ENCODE results near the gene CFAP107.
"Not testable (repeated sequence)": the region's sequence is repeated elsewhere in the genome, so short reads cannot be mapped to it uniquely, and the experiment has no call there.

Gene CFAP107

GRCh38 chr1:12745992-12746323, at the start of gene CFAP107:
Gene CFAP107 (plus strand): TSS chr1:12746200. CDS start chr1:12746431, 231 bp downstream.
- DNase-seq = no peak

DNA sequence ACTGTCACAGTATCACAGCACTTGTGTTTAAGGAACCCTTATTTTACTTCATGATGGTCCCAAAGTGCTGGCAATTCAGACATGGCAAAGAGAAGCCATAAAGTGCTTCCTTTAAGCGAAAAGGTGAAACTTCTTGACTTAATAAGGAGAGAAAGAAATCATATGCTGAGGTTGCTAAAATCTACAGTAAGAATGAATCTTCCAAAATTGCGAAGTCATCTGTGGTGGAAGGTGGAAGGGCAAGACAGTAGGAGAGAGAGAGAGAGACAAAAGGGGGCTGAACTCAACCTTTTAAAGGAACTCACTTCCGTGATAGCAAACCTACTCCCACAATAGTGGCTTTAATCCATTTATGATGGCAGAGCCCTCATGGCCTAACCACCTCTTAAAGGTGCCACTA, 49.3 kb upstream of the CFAP107 start:
- no peak for DNase-seq

- no peak for DNase-seq
These were observed 48.6 kb upstream of the CFAP107 start for GRCh38 chr1:12697397-12697796.

DNA sequence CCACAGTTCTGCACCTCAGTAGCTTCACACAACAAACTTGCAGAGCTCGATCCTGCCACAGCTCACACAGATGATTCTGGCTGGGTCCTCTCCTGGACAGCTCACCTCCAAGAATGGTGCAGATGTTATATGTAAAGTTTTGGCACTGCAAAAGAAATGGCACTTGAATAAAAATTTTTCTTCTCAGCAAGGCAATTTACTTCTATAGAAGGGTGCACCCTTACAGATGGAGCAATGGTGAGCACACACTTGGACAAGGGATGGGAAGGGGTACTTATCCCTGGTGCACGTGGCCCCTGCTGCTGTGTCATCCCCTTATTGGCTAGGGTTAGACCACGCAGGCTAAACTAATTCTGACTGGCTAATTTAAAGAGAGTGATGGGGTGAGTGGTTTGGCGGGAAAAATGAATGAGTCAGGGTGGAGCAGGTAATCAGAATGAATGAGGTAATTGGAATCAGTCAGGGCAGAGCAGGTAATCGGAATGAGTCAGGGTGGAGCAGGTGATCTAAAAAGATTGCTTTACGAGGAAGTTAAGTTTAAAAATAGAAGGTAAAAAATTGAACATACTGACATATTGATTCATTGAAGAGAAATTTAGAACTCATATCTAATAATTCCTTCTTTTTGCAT, 42.1 kb upstream of the CFAP107 start:
- DNase-seq = no peak

GRCh38 chr1:12706061-12706460, 39.9 kb upstream of the CFAP107 start:
- DNase-seq = no peak

DNA sequence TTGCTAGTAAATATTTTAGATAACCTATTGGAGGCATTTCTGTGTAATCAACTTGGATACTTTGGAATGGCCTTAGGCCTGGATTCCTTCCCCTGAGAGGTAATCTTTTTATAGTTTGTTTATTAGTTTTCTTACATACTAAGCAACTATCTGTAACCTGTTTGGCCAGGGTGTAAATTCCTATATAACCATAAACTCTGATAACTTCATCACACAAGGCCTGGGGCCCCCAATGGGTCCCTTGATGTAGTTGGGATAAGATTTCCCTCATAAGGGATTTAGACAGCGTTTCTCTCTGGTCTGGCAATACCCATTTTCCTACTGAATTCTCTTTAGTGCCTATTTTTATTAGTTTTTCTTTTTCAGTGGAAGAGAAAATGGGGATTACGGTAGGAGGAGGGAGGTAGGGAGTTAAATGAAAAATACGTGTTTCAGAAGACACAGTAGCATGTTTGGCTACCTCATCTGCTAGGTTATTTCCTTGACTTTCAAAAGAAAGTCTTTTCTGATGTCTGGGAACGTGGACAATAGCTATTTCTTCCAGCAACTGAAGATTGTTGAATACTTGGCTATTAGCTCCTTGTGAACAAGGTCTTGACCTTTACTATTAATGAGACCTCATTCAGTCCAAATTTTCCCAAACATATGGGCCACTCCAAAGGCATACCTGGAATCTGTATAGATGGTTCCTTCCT, 37.5 kb upstream of the CFAP107 start:
- no peak for DNase-seq

- DNase-seq = no peak
These were observed 36.9 kb upstream of the CFAP107 start for GRCh38 chr1:12709091-12709491.

DNA sequence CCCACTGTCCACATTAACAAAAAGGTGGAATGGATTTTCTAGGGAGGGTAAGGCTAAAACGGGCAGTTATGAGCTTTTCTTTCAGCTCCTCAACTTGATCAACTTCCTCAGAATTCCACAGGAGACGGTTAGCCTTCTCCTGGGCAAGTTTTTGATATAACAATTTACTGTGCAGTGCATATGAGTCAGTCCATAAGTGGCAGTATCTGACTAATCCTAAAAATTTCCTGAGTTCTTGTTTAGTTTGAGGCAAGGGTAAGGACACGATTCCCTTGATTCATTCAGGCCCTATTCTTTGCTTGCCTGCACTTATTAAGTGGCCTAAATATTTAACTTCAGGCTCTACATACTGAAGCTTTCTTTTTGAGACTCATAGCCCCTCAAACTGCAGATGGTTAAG, 36.3 kb upstream of the CFAP107 start:
- no peak for DNase-seq

DNA sequence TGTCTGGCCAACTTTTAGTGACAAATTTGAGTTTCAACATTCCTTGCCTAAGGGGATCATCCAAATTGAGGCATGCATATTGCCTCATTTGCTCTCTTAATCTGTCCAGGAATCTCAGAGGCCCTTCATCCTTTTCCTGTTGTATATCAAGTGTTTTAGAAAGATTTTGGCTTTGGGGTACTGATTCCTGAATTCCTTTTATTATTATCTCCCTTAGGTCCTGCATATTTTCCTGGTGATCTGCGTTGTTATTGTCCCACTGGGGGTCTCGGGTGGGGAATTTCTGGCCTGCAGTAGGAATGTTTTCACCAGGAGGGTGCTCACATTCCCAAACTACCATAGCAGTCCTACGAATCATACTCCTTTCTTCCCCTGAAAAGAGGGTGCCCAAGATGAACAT, 34.5 kb upstream of the CFAP107 start:
- no peak for DNase-seq

- no peak for DNase-seq
These were observed 33.9 kb upstream of the CFAP107 start for GRCh38 chr1:12712076-12712475.

GRCh38 chr1:12712929-12713328, 33.1 kb upstream of the CFAP107 start:
- no peak for DNase-seq

DNA sequence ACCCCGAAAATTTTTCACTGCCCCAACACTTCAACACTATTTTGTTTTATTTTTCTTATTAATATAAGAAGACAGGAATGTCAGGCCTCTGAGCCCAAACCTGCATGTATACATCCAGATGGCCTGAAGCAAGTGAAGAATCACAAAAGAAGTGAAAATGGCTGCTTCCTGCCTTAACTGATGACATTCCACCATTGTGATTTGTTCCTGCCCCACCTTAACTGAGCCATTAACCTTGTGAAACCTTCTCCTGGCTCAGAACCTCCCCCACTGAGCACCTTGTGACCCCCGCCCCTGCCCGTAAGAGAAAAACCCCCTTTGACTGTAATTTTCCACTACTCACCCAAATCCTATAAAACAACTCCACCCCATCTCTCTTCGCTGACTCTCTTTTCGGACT, 32.3 kb upstream of the CFAP107 start:
- not testable (repeated sequence) for DNase-seq

DNA sequence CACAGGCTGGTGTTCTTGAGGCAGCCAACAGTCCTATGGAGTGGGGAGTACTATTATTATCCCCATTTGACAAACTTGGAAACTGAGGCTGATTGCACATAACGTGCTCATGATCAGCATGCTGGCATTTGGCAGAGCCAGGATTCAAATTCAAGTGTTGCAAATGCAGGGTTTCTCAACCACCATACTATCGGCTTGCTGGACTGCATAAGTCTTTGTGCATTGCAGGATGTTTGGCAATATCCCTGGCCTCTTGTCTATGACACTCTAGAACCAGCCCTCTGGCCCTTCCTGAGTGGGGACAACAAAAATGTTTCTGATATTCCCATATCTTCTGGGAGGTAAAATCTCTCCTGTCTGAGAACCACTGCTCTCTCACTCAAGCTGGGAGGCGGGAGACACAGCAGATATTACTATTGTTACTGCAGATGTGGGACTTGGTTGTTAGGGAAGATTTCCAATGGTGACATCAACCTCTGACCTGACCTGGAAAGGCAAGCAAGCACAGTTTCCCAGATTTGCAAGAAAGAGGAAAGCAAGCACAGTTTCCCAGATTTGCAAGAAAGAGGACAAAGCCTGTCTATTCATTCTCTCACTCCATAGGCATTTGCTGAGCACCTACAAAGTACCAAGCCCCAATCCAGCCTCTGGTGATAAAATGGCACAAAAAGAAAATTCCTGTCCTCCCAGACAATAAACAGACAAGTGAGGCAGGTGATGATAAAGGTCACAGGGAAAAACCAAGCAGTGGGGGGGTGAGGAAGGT, 31.1 kb upstream of the CFAP107 start:
- no peak for DNase-seq

GRCh38 chr1:12715896-12716437, 30.0 kb upstream of the CFAP107 start, which contains the start of gene AADACL3:
Gene AADACL3 (plus strand): TSS chr1:12716110. CDS start chr1:12716177, 67 bp downstream.
- no peak for DNase-seq

DNA sequence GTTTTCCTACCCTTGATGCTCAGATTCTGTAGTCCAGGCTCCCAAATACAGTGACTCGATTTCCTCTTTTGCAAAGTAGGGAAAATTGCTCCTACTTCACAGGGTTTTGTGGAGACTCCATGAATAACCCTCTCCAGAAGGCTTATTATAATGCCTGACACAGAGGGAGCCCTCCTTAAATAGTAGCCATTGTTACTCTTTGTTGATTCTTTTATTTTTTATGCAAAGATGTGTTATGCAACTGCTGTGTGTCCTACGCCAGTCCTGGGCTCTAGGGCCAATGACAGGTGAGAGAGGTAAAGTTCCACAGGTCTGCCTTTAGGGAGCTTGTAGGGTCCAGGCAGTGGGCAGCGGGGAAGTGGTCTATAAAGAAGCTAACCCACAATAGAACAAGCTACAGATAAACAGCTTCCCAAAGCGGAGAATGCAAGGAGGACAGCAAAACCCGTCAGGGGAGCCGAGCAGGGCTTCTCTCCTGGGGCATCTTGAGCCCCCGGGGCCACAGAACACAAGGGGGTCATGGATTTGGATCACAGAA, 28.6 kb upstream of the CFAP107 start:
- DNase-seq = no peak

- DNase-seq = no peak
These were observed 23.4 kb upstream of the CFAP107 start for GRCh38 chr1:12722626-12723025.

DNA sequence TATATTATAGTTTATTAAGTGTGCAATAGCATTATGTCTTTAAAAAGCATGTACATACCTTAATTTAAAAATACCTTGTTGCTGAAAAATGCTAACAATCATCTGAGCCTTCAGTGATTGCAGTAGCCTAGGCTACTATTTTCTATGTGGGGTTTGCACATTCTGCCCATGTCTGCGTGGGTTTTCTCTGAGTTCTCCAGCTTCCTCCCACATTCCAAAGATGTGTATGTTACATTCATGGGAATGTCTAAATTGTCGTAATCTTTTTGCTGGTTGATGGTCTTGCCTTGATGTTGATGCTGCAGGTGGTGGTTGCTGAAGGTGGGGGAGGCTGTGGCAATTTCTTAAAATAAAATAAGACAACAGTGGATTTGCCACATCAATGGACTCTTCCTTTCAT, 17.6 kb upstream of the CFAP107 start:
- no peak for DNase-seq

GRCh38 chr1:12730156-12730555, 15.8 kb upstream of the CFAP107 start:
- no peak for DNase-seq

DNA sequence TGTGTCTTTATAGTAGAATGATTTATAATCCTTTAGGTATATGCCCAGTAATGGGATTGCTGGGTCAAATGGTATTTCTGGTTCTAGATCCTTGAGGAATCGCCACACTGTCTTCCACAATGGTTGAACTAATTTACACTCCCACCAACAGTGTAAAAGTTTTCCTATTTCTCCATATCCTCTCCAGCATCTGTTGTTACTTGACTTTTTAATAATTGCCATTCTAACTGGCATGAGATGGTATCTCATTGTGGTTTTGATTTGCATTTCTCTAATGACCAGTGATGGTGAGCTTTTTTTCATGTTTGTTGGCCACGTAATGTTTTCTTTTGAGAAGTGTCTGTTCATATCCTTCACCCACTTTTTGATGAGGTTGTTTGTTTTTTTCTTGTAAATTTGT, 14.9 kb upstream of the CFAP107 start:
- not testable (repeated sequence) for DNase-seq

DNA sequence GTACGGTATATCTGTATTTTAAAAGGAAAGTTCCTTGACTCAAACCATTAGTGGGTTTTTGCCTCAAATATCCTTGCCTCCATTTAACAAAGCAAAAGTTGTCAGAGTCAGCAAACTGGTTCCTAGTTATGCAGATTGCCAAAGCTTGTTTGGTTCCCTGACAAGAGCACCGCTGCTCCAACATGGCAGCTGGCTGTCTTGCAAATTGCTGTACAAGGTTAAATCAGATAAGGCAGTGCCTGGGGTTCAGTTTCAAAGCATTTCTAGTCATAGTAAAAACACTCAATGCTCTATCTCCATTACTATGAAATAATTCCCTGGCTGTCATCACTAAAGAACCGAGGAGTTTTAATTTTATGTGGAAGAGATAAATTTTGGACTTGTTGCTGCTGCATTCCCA, 11.3 kb upstream of the CFAP107 start:
- DNase-seq = no peak

DNA sequence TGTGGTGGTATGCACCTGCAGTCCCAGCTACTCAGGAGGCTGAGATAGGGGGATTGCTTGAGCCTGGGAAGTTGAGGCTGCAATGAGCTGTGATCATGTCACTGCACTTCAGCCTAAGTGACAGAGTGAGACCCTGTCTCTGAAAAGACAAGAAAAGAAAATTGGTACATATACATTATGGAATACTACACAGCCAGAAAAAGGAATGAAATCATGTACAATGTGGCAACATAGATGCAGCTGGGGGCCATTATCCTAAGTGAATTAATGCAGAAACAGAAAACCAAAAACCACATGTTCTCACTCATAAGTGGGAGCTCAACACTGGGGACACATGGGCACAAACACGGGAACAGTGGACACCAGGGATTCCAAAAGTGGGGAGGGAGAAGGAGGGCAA, 7.1 kb upstream of the CFAP107 start:
- DNase-seq = no peak

GRCh38 chr1:12739613-12740012, 6.4 kb upstream of the CFAP107 start:
- no peak for DNase-seq

- DNase-seq = no peak
These were observed 4.1 kb upstream of the CFAP107 start for GRCh38 chr1:12741946-12742345.

Measured in NCI-H2029 treated with DMSO at 0.1 percent for 48 hours (cell line).